Neural cell (in vitro differentiated cells): ENCODE measurements around the gene RIPK3. TPM values are rescaled to one million over a fixed set of nuclear protein-coding genes. Genes with fewer than 3 reads are reported as not detected.

Source experiments
- H2AFZ ChIP-seq: fragments of 200-600, 300-800 bp; sonication (generic), shearing (Covaris generic); 2 replicates; pipeline ENCODE4 v1.6.0; 2014; ENCODE audit warnings: low read depth, mild to moderate bottlenecking, antibody characterized with exemption, low read length, moderate library complexity
- H3F3A ChIP-seq: fragments of 200-600 bp; shearing (Covaris generic); 2 replicates; pipeline ENCODE4 v1.6.1; 2016; ENCODE audit warnings: mild to moderate bottlenecking, moderate library complexity, mixed read lengths, antibody characterized with exemption, low read length; ENCODE audit not compliant: insufficient read depth, poor library complexity, severe bottlenecking
- H3K27ac ChIP-seq: fragments of 200-600, 300-800 bp; sonication (generic), shearing (Covaris generic); 2 replicates; pipeline ENCODE4 v1.5.1; 2014; ENCODE audit warnings: mild to moderate bottlenecking, low read length, moderate library complexity
- H3K27me3 ChIP-seq: fragments of 300-800, 200-600 bp; sonication (generic), shearing (Covaris generic); 2 replicates; pipeline ENCODE4 v1.6.0; 2014; ENCODE audit warnings: mild to moderate bottlenecking, low read depth, low read length, moderate library complexity; ENCODE audit not compliant: insufficient read depth
- H3K36me3 ChIP-seq: fragments of 300-800, 200-600 bp; sonication (generic), shearing (Covaris generic); 2 replicates; pipeline ENCODE4 v1.5.1; 2014; ENCODE audit warnings: mild to moderate bottlenecking, antibody characterized with exemption, low read length, moderate library complexity; ENCODE audit not compliant: insufficient read depth
- H3K4me2 ChIP-seq: fragments of 300-800, 200-600 bp; sonication (generic), shearing (Covaris generic); 2 replicates; pipeline ENCODE4 v1.6.0; 2014; ENCODE audit warnings: mild to moderate bottlenecking, low read length
- H3K4me3 ChIP-seq: fragments of 300-800, 200-600 bp; sonication (generic), shearing (Covaris generic); 2 replicates; pipeline ENCODE4 v1.5.1; 2014; ENCODE audit warnings: mild to moderate bottlenecking, low read length, moderate library complexity
- H3K79me2 ChIP-seq: fragments of 200-600 bp; shearing (Covaris generic); replicated peaks from 2 replicates; pipeline ENCODE4 v1.6.0; 2014; ENCODE audit warnings: mild to moderate bottlenecking, low read length, moderate library complexity; ENCODE audit not compliant: insufficient read depth
- H3K9ac ChIP-seq: fragments of 300-800, 200-600 bp; sonication (generic), shearing (Covaris generic); 2 replicates; pipeline ENCODE4 v1.6.1; 2016; ENCODE audit warnings: mild to moderate bottlenecking, low read length, mixed read lengths
- H3K9me2 ChIP-seq: fragments of 200-600 bp; shearing (Covaris generic); 2 replicates; pipeline ENCODE4 v1.6.1; 2016; ENCODE audit warnings: mild to moderate bottlenecking, low read length, mixed read lengths; ENCODE audit not compliant: insufficient read depth
- H3K9me3 ChIP-seq: fragments of 200-600, 300-800 bp; sonication (generic), shearing (Covaris generic); 2 replicates; pipeline ENCODE4 v1.6.1; 2016; ENCODE audit warnings: mild to moderate bottlenecking, mixed run types, low read length, moderate library complexity, mixed read lengths
- H4K20me1 ChIP-seq: fragments of 200-600 bp; shearing (Covaris generic); 2 replicates; pipeline ENCODE4 v1.6.1; 2016; ENCODE audit warnings: mild to moderate bottlenecking, mixed run types; ENCODE audit not compliant: insufficient read depth
- CTCF ChIP-seq: fragments of 450-650 bp; IDR thresholded peaks from 2 replicates; pipeline ENCODE4 v1.5.1; 2014; ENCODE audit warnings: antibody characterized with exemption, mild to moderate bottlenecking, moderate library complexity; ENCODE audit not compliant: poor library complexity, severe bottlenecking
- MXI1 ChIP-seq: fragments of 450-650 bp; conservative IDR thresholded peaks from 2 replicates; pipeline ENCODE4 v1.6.1; 2014; ENCODE audit warnings: antibody characterized with exemption, mild to moderate bottlenecking; ENCODE audit not compliant: poor library complexity, severe bottlenecking
- POLR2AphosphoS5 ChIP-seq: IDR thresholded peaks from 2 replicates; pipeline ENCODE4 v1.6.1; 2012
- RAD21 ChIP-seq: fragments of 450-650 bp; conservative IDR thresholded peaks from 2 replicates; pipeline ENCODE4 v1.6.1; 2014; ENCODE audit warnings: antibody characterized with exemption, mild to moderate bottlenecking, moderate library complexity
- REST ChIP-seq: IDR thresholded peaks from 2 replicates; pipeline ENCODE4 v1.6.1; 2012; ENCODE audit warnings: borderline replicate concordance
- SMC3 ChIP-seq: fragments of 450-650 bp; conservative IDR thresholded peaks from 2 replicates; pipeline ENCODE4 v1.6.1; 2014; ENCODE audit warnings: antibody characterized with exemption, mild to moderate bottlenecking, moderate library complexity; ENCODE audit not compliant: poor library complexity
- TAF1 ChIP-seq: IDR thresholded peaks from 2 replicates; pipeline ENCODE4 v1.6.1; 2012; ENCODE audit warnings: low read depth
- polyA plus RNA-seq: library from polyadenylated mRNA; depleted of rRNA; stranded (reverse); fragments of >200 nt; gene quantifications from 2 replicates; pipeline ENCODE4 v1.2.3, GENCODE V29; 2014

Gene RIPK3
- polyA plus RNA-seq, 1 donor from 2014 or later = not detected

GRCh38 chr14:24308342-24309124, 31.3 kb downstream of the RIPK3 start:
- H3K27ac ChIP-seq = no peak overlapping the region
- H3K4me2 ChIP-seq = no peak overlapping the region
- TF ChIP-seq SMC3 (peak; percentile 6), REST (no peak)
- no peaks in the 10 kb centered on the region for H3K27me3 ChIP-seq
- no peak overlapping the region for H2AFZ ChIP-seq
- no peaks in the 10 kb centered on the region for H3K79me2 ChIP-seq
- no peaks in the 10 kb centered on the region for H3K9me3 ChIP-seq
- H3K4me3 ChIP-seq = no peak overlapping the region
- H4K20me1 ChIP-seq = no peaks in the 10 kb centered on the region
- no peaks in the 10 kb centered on the region for H3F3A ChIP-seq
- no peaks in the 10 kb centered on the region for H3K36me3 ChIP-seq
- no peaks in the 10 kb centered on the region for H3K9me2 ChIP-seq
- no peak overlapping the region for H3K9ac ChIP-seq

GRCh38 chr14:24307575-24308341, 32.0 kb downstream of the RIPK3 start, which contains the start of gene CIDEB:
TSS of gene CIDEB (minus strand) at chr14:24307977. CDS start at chr14:24307858, 119 bp downstream.
- TF ChIP-seq RAD21 = peak; percentile 63
- peak; percentile 89 for TF ChIP-seq CTCF
- TF ChIP-seq MXI1 = no peak
- TF ChIP-seq SMC3 = peak; percentile 75
- no peaks in the 10 kb centered on the region for H3K36me3 ChIP-seq
- no peaks in the 10 kb centered on the region for H3K9me3 ChIP-seq
- no peak within 1 kb of the TSS for H3K4me3 ChIP-seq
- no peaks in the 10 kb centered on the region for H3K27me3 ChIP-seq
- H3K4me2 ChIP-seq = no peak within 1 kb of the TSS
- no peak within 1 kb of the TSS for H2AFZ ChIP-seq
- no peak within 1 kb of the TSS for H3K27ac ChIP-seq
- no peaks in the 10 kb centered on the region for H3K9me2 ChIP-seq
- no peaks in the 10 kb centered on the region for H3K79me2 ChIP-seq
- no peaks in the 10 kb centered on the region for H3F3A ChIP-seq
- H4K20me1 ChIP-seq = no peaks in the 10 kb centered on the region
- H3K9ac ChIP-seq = no peak within 1 kb of the TSS

- Histone ChIP-seq H3K79me2 (no peaks in the 10 kb centered on the region), H3K9ac (no peak overlapping the region), H3F3A (no peaks in the 10 kb centered on the region), H4K20me1 (no peaks in the 10 kb centered on the region), H3K9me3 (no peaks in the 10 kb centered on the region), H3K27me3 (no peaks in the 10 kb centered on the region), H3K27ac (no peak overlapping the region), H3K4me3 (no peak overlapping the region), H3K36me3 (no peaks in the 10 kb centered on the region), H3K9me2 (no peaks in the 10 kb centered on the region), H2AFZ (no peak overlapping the region), H3K4me2 (no peak overlapping the region)
- TF ChIP-seq TAF1 (no peak), POLR2AphosphoS5 (no peak), SMC3 (no peak), RAD21 (no peak)
Observed at GRCh38 chr14:24307156-24307574, 32.6 kb downstream of the RIPK3 start.
